H1 (cell line): ENCODE data around the gene KCTD12. TPM values are rescaled to one million over a fixed set of nuclear protein-coding genes. Genes with fewer than 3 reads are reported as not detected.

Source experiments
- CTCF ChIA-PET: fragments of 300-600 bp; sonication (Branson Sonifier 250); formaldehyde crosslinking; loops from one replicate; lab custom pipeline; 2021; ENCODE audit not compliant: partially characterized antibody; lab: Charles Lee
- POLR2A ChIA-PET: fragments of 300-600 bp; sonication (Branson Sonifier 250); formaldehyde crosslinking; loops from one replicate; lab custom pipeline; 2021; ENCODE audit warnings: inconsistent platforms; ENCODE audit not compliant: partially characterized antibody; lab: Charles Lee
- DNase-seq, 2 experiments: peaks; one replicate each; pipeline versions ENCODE4 v3.0.0 to v3.0.0-alpha.2; 2010 to 2022; ENCODE audit warnings: low spot score in 2 of 2, low read depth in 1 of 2, mixed read lengths in 1 of 2
- FAIRE-seq: peaks from 2 replicates; lab custom pipeline; 2011; peaks lifted over from hg19 to GRCh38; lab: Jason Lieb, UNC
- H2AFZ ChIP-seq: 2 replicates; pipeline ENCODE4 v1.8.1; 2012; ENCODE audit warnings: low read length, inconsistent platforms
- H2AK5ac ChIP-seq: 2 replicates; pipeline ENCODE4 v1.6.1; 2013; ENCODE audit warnings: low read depth, low read length
- H2BK120ac ChIP-seq: replicated peaks from 2 replicates; pipeline ENCODE3; 2013; ENCODE audit warnings: low read depth, low read length, inconsistent platforms
- H2BK12ac ChIP-seq: 2 replicates; pipeline ENCODE4 v1.6.1; 2013; ENCODE audit warnings: low read depth, low read length
- H2BK15ac ChIP-seq: 2 replicates; pipeline ENCODE4 v1.6.1; 2013; ENCODE audit warnings: low read length
- H2BK20ac ChIP-seq: 2 replicates; pipeline ENCODE4 v1.6.1; 2013; ENCODE audit warnings: low read length
- H2BK5ac ChIP-seq: 2 replicates; pipeline ENCODE4 v1.6.1; 2013; ENCODE audit warnings: low read depth, low read length
- H3K14ac ChIP-seq: 2 replicates; pipeline ENCODE4 v1.6.1; 2013; ENCODE audit warnings: inconsistent platforms; ENCODE audit not compliant: insufficient read length
- H3K18ac ChIP-seq: 2 replicates; pipeline ENCODE4 v1.6.1; 2013; ENCODE audit warnings: low read length; ENCODE audit errors: extremely low read depth
- H3K23ac ChIP-seq: 2 replicates; pipeline ENCODE4 v1.6.1; 2013; ENCODE audit warnings: inconsistent platforms; ENCODE audit not compliant: insufficient read length
- H3K23me2 ChIP-seq: 2 replicates; pipeline ENCODE4 v1.6.1; 2013; ENCODE audit warnings: low read depth, low read length
- H3K27ac ChIP-seq: 2 replicates; pipeline ENCODE4 v1.6.1; 2011; ENCODE audit warnings: low read depth, low read length, inconsistent platforms
- H3K27me3 ChIP-seq, 4 experiments: replicated peaks in 1 of 4; 1 replicate in 1 of 4; 2 replicates in 3 of 4; pipeline versions ENCODE4 v1.6.1 to v1.8.1; 2011 to 2013; ENCODE audit warnings: low read length in 3 of 4, mild to moderate bottlenecking in 3 of 4, inconsistent platforms in 2 of 4, mixed read lengths in 2 of 4, moderate library complexity in 1 of 4; ENCODE audit not compliant: control insufficient read depth in 3 of 4, insufficient read depth in 3 of 4; ENCODE audit errors: extremely low read depth in 1 of 4
- H3K36me3 ChIP-seq, 4 experiments: 2 replicates each; pipeline versions ENCODE4 v1.6.1 to v1.8.1; 2011 to 2013; ENCODE audit warnings: mild to moderate bottlenecking in 4 of 4, low read length in 3 of 4, moderate library complexity in 2 of 4, control low read depth in 1 of 4, inconsistent platforms in 1 of 4; ENCODE audit not compliant: insufficient read depth in 4 of 4, control insufficient read depth in 2 of 4
- H3K4ac ChIP-seq: replicated peaks from 2 replicates; pipeline ENCODE3; 2013; ENCODE audit warnings: low read length, low read depth, mixed read lengths, inconsistent platforms; ENCODE audit not compliant: insufficient read length
- H3K4me1 ChIP-seq, 4 experiments: replicated peaks in 1 of 4; 1 replicate in 1 of 4; 2 replicates in 3 of 4; pipeline versions ENCODE4 v1.6.1 to v1.8.1; 2011 to 2013; ENCODE audit warnings: low read length in 3 of 4, inconsistent platforms in 2 of 4, mixed read lengths in 1 of 4; ENCODE audit not compliant: insufficient read depth in 4 of 4, control insufficient read depth in 3 of 4
- H3K4me2 ChIP-seq, 2 experiments: 2 replicates each; pipeline versions ENCODE4 v1.6.1 to v1.8.1; 2011 to 2013; ENCODE audit warnings: low read depth in 2 of 2, low read length in 2 of 2, control low read depth in 1 of 2, inconsistent platforms in 1 of 2, mild to moderate bottlenecking in 1 of 2; ENCODE audit not compliant: insufficient read depth in 1 of 2
- H3K4me3 ChIP-seq, 4 experiments: fragments of 200-600, 300-600 bp in 1 of 4; sonication (generic), shearing (Covaris generic), sonication (Bioruptor Twin) in 1 of 4; 2 replicates each; pipeline versions ENCODE4 v1.5.1 to v1.8.1; 2011 to 2016; ENCODE audit warnings: low read length in 4 of 4, low read depth in 3 of 4, control low read depth in 2 of 4, inconsistent platforms in 2 of 4, mild to moderate bottlenecking in 2 of 4, mixed read lengths in 1 of 4, moderate library complexity in 1 of 4; ENCODE audit not compliant: insufficient read depth in 2 of 4; ENCODE audit errors: extremely low read depth in 1 of 4
- H3K56ac ChIP-seq: replicated peaks from 2 replicates; pipeline ENCODE3; 2013; ENCODE audit warnings: low read depth, mild to moderate bottlenecking, mixed read lengths, low read length, inconsistent platforms; ENCODE audit not compliant: insufficient read length
- H3K79me1 ChIP-seq: 2 replicates; pipeline ENCODE4 v1.6.1; 2013; ENCODE audit warnings: low read depth, low read length, control low read depth
- H3K79me2 ChIP-seq, 2 experiments: 2 replicates each; pipeline versions ENCODE4 v1.6.1 to v1.8.1; 2012 to 2013; ENCODE audit warnings: low read length in 2 of 2, mild to moderate bottlenecking in 2 of 2, inconsistent platforms in 1 of 2; ENCODE audit not compliant: insufficient read depth in 2 of 2, control insufficient read depth in 1 of 2
- H3K9ac ChIP-seq, 4 experiments: replicated peaks in 1 of 4; 1 replicate in 1 of 4; 2 replicates in 3 of 4; pipeline versions ENCODE4 v1.6.1 to v1.8.1; 2011 to 2013; ENCODE audit warnings: low read depth in 3 of 4, low read length in 3 of 4, control low read depth in 2 of 4, mild to moderate bottlenecking in 2 of 4, moderate library complexity in 2 of 4, inconsistent platforms in 1 of 4; ENCODE audit errors: extremely low read depth in 1 of 4
- H3K9me3 ChIP-seq, 2 experiments: 2 replicates each; pipeline versions ENCODE4 v1.6.1 to v1.8.1; 2012 to 2013; ENCODE audit warnings: mild to moderate bottlenecking in 2 of 2, moderate library complexity in 2 of 2, control low read depth in 1 of 2, inconsistent platforms in 1 of 2, low read depth in 1 of 2, low read length in 1 of 2, mixed read lengths in 1 of 2; ENCODE audit not compliant: insufficient read depth in 2 of 2
- H4K20me1 ChIP-seq, 2 experiments: replicated peaks in 1 of 2; 2 replicates each; pipeline versions ENCODE3 to v1.8.1; 2011 to 2013; ENCODE audit warnings: inconsistent platforms in 2 of 2, low read length in 2 of 2, mild to moderate bottlenecking in 1 of 2; ENCODE audit not compliant: insufficient read depth in 2 of 2, control insufficient read depth in 1 of 2
- H4K5ac ChIP-seq: 2 replicates; pipeline ENCODE4 v1.6.1; 2013; ENCODE audit warnings: low read length, low read depth, mixed read lengths, inconsistent platforms; ENCODE audit not compliant: insufficient read length
- H4K8ac ChIP-seq: 2 replicates; pipeline ENCODE4 v1.8.0; 2013; ENCODE audit warnings: mild to moderate bottlenecking, moderate library complexity, low read length, inconsistent platforms; ENCODE audit not compliant: insufficient read depth; ENCODE audit errors: extremely low read depth
- H4K91ac ChIP-seq: replicated peaks from 2 replicates; pipeline ENCODE3; 2013; ENCODE audit warnings: low read length, mixed read lengths, inconsistent platforms; ENCODE audit not compliant: insufficient read length
- CTCF ChIP-seq, 3 experiments: IDR thresholded peaks; 1 replicate in 2 of 3; 2 replicates in 1 of 3; pipeline versions ENCODE4 v1.5.1 to v1.6.1; 2011; ENCODE audit warnings: low read length in 3 of 3, mild to moderate bottlenecking in 3 of 3, inconsistent platforms in 2 of 3, low read depth in 1 of 3, moderate library complexity in 1 of 3; ENCODE audit not compliant: insufficient read depth in 1 of 3; ENCODE audit errors: control extremely low read depth in 1 of 3
- WGBS, 2 experiments: shearing (Covaris generic) in 1 of 2; methylation state at CpG; one replicate each; pipeline versions ENCODE4 v1.1.6 to v1.1.7; 2013 to 2015; ENCODE audit warnings: low lambda C conversion rate in 2 of 2, mixed read lengths in 2 of 2, inconsistent platforms in 1 of 2, low coverage in 1 of 2, missing lambda C conversion rate in 1 of 2; ENCODE audit not compliant: insufficient replicate concordance in 2 of 2, insufficient coverage in 1 of 2, insufficient read length in 1 of 2; ENCODE audit errors: extremely low coverage in 1 of 2, missing lambda C conversion rate in 1 of 2; 5-methylcytosine and 5-hydroxymethylcytosine counted together
- polyA plus RNA-seq, 7 experiments: library from polyadenylated mRNA; depleted of rRNA in 3 of 7; stranded (reverse) in 5 of 7; unstranded in 2 of 7; fragments of >200 nt in 5 of 7; fragments of 200-250 nt in 2 of 7; gene quantifications; 1 replicate in 5 of 7; 2 replicates in 1 of 7; 4 replicates in 1 of 7; pipeline versions ENCODE4 v1.2.1 to v1.2.3, GENCODE V29; 2011 to 2013; ENCODE audit warnings: missing spikeins in 2 of 7, mixed read lengths in 2 of 7
- total RNA-seq: library from RNA; stranded (reverse); fragmentation: NEBNext Ultra II Directional; extraction: Animal tissue kit (Norgen Biotek cat#: 25700); gene quantifications from 2 replicates; pipeline ENCODE4 v1.2.1, GENCODE V29; 2021

Gene KCTD12
- total and polyA plus RNA-seq, 2 of the 8 experiments (the other 6 are each of a cell fraction or from before 2014, with no cell fraction given), result 2.5 to 9.6 TPM

- Histone ChIP-seq H2BK120ac (no peak overlapping the region), H3K27ac (no peak overlapping the region), H3K23ac (no peak overlapping the region), H4K20me1 (no peaks in the 10 kb centered on the region), H3K4me2 (no peak overlapping the region), H3K56ac (no peak overlapping the region), H2BK20ac (no peak overlapping the region), H4K8ac (no peak overlapping the region), H3K4me3 (no peak overlapping the region), H2AFZ (no peak overlapping the region), H4K91ac (no peak overlapping the region), H3K9ac (no peak overlapping the region), H3K4me1 (no peaks in the 10 kb centered on the region), H2BK12ac (no peak overlapping the region), H3K36me3 (no peaks in the 10 kb centered on the region), H2AK5ac (no peak overlapping the region), H2BK5ac (no peak overlapping the region), H4K5ac (no peak overlapping the region), H3K27me3 (no peaks in the 10 kb centered on the region), H2BK15ac (no peak overlapping the region), H3K79me1 (no peaks in the 10 kb centered on the region), H3K18ac (no peak overlapping the region), H3K9me3 (no peaks in the 10 kb centered on the region), H3K14ac (no peak overlapping the region), H3K4ac (no peak overlapping the region), H3K79me2 (no peaks in the 10 kb centered on the region), H3K23me2 (no peaks in the 10 kb centered on the region)
- ChIA-PET POLR2A (no interaction called here), CTCF (no interaction called here)
- WGBS, 2 experiments, result 83% methylated on average over 4 of the region's 4 CpGs; no CpG with 5 or more reads in 1 of the 2 experiments
- FAIRE-seq (no peak), DNase-seq (no peak)
- TF ChIP-seq CTCF (IDR thresholded peaks at IDR 0.05; ENCODE audit: control extremely low read depth in 1 of 3, insufficient read depth in 1 of 3, low read depth in 1 of 3, low read length in 3 of 3), result no peak
Observed at GRCh38 chr13:76932076-76932475, 45.9 kb upstream of the KCTD12 start.
